ENCODE data around the gene FBL. TPM values are rescaled to one million over a fixed set of nuclear protein-coding genes. Genes with fewer than 3 reads are reported as not detected.

The FBL gene
- total RNA-seq, 2 experiments from 2014 or later = 336 to 365 TPM

DNA sequence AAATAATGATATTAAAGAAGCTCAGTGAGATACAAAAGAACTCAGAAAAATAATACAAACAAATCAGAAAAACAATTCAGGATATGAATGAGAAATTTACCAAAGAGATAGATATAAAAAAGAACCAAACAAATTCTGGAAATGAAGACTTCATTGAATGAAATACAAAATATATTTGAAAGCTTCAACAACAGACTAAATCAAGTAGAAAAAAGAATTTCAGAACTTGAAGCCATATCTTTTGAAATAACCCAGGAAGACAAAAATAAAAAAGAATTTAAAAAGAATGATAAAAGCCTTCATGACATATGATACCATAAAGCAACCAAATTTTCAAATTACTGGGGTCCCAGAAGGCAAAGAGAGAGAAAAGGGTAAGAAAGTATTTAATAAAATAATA is 57.9 kb downstream of the FBL start:
- BruUV-seq (replicated peaks) = no TSS peak
- Histone ChIP-seq H3K27ac (ENCODE audit: low read depth, low read length, poor library complexity, severe bottlenecking) (no peak overlapping the region), H3K4me2 (ENCODE audit: low read length) (no peak overlapping the region), H2AFZ (ENCODE audit: low read length) (no peak overlapping the region), H3K9me3 (ENCODE audit: low read length) (peaks cover 11% of the 10 kb centered on the region), H3K4me3 (ENCODE audit: low read depth, low read length, poor library complexity, severe bottlenecking) (no peak overlapping the region), H3K79me2 (ENCODE audit: insufficient read depth, low read depth, low read length) (no peaks in the 10 kb centered on the region), H3K9me2 (ENCODE audit: insufficient read depth, low read length) (no peaks in the 10 kb centered on the region), H3K4me1 (ENCODE audit: insufficient read depth, low read length, poor library complexity, severe bottlenecking) (no peaks in the 10 kb centered on the region), H3K36me3 (ENCODE audit: insufficient read depth, low read length) (no peaks in the 10 kb centered on the region), H4K20me1 (ENCODE audit: insufficient read depth, low read length) (no peaks in the 10 kb centered on the region)
- TF ChIP-seq EZH2phosphoT487 (IDR thresholded peaks at IDR 0.05; ENCODE audit: borderline replicate concordance, low read depth, low read length) = no peak
- TF ChIP-seq, protein P1, sequence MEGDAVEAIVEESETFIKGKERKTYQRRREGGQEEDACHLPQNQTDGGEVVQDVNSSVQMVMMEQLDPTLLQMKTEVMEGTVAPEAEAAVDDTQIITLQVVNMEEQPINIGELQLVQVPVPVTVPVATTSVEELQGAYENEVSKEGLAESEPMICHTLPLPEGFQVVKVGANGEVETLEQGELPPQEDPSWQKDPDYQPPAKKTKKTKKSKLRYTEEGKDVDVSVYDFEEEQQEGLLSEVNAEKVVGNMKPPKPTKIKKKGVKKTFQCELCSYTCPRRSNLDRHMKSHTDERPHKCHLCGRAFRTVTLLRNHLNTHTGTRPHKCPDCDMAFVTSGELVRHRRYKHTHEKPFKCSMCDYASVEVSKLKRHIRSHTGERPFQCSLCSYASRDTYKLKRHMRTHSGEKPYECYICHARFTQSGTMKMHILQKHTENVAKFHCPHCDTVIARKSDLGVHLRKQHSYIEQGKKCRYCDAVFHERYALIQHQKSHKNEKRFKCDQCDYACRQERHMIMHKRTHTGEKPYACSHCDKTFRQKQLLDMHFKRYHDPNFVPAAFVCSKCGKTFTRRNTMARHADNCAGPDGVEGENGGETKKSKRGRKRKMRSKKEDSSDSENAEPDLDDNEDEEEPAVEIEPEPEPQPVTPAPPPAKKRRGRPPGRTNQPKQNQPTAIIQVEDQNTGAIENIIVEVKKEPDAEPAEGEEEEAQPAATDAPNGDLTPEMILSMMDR (conservative IDR thresholded peaks at IDR 0.05; ENCODE audit: low read length) = no peak
- CTCF ChIA-PET (ENCODE audit: unreplicated experiment) = no interaction called here
- POLR2A ChIA-PET = no interaction called here
- no peak for DNase-seq (ENCODE audit: low spot score)
- intact Hi-C loops (cut with micrococcal nuclease; ENCODE audit: unreplicated experiment) = no loop called here

Small RNAs within 50 kb of the gene (microRNA-seq; reads per million reads assigned to microRNA genes)
- gene MIR6719 (ENCODE audit: borderline replicate concordance) = not detected

Small RNAs within 50 kb of the gene (small RNA-seq; reads per million reads assigned to genes)
- gene MIR6719 = not detected

Other genes with a start within 250 kb of the FBL start
- not detected in 2 replicates for gene LGALS13, start 243.9 kb downstream of the FBL start, total RNA-seq (2014; rRNA removed; shearing (Covaris generic))
- not detected in 2 replicates for gene LGALS13, start 243.9 kb downstream of the FBL start, total RNA-seq (2022)
- not detected in 2 replicates for gene LGALS16, start 190.5 kb downstream of the FBL start, total RNA-seq (2014; rRNA removed; shearing (Covaris generic))
- gene LGALS16, start 190.5 kb downstream of the FBL start, total RNA-seq (2022) = not detected in 2 replicates
- not detected in 2 replicates for gene LGALS14, start 141.9 kb downstream of the FBL start, total RNA-seq (2014; rRNA removed; shearing (Covaris generic))
- not detected in 2 replicates for gene LGALS14, start 141.9 kb downstream of the FBL start, total RNA-seq (2022)
- not detected in 2 replicates for gene CLC, start 108.3 kb downstream of the FBL start, total RNA-seq (2014; rRNA removed; shearing (Covaris generic))
- gene CLC, start 108.3 kb downstream of the FBL start, total RNA-seq (2022) = not detected in 2 replicates
- gene LEUTX, start 67.5 kb downstream of the FBL start, total RNA-seq (2014; rRNA removed; shearing (Covaris generic)) = not detected in 2 replicates
- not detected in 2 replicates for gene LEUTX, start 67.5 kb downstream of the FBL start, total RNA-seq (2022)
- 2.0 and 3.0 TPM in 2 replicates for gene DYRK1B, start 12.2 kb downstream of the FBL start, total RNA-seq (2014; rRNA removed; shearing (Covaris generic))
- 7.4 and 9.2 TPM in 2 replicates for gene DYRK1B, start 12.2 kb downstream of the FBL start, total RNA-seq (2022)
- gene FCGBP, start 88.3 kb upstream of the FBL start, total RNA-seq (2014; rRNA removed; shearing (Covaris generic)) = 0.21 and 0.41 TPM in 2 replicates
- 1.1 and 1.7 TPM in 2 replicates for gene FCGBP, start 88.3 kb upstream of the FBL start, total RNA-seq (2022)
- 82.3 and 94.3 TPM in 2 replicates for gene PSMC4, start 124.8 kb upstream of the FBL start, total RNA-seq (2014; rRNA removed; shearing (Covaris generic))
- 73.6 and 78.0 TPM in 2 replicates for gene PSMC4, start 124.8 kb upstream of the FBL start, total RNA-seq (2022)
- 2.3 and 5.0 TPM in 2 replicates for gene ZNF546, start 150.7 kb upstream of the FBL start, total RNA-seq (2014; rRNA removed; shearing (Covaris generic))
- 9.3 and 11.5 TPM in 2 replicates for gene ZNF546, start 150.7 kb upstream of the FBL start, total RNA-seq (2022)
- 20.0 and 27.9 TPM in 2 replicates for gene ZNF780B, start 209.9 kb upstream of the FBL start, total RNA-seq (2014; rRNA removed; shearing (Covaris generic))
- 21.0 and 27.5 TPM in 2 replicates for gene ZNF780B, start 209.9 kb upstream of the FBL start, total RNA-seq (2022)
- 7.8 and 13.0 TPM in 2 replicates for gene ZNF780A, start 244.6 kb upstream of the FBL start, total RNA-seq (2014; rRNA removed; shearing (Covaris generic))
- 18.3 and 21.9 TPM in 2 replicates for gene ZNF780A, start 244.6 kb upstream of the FBL start, total RNA-seq (2022)